Measurements from ENCODE around the gene EPB41L4B. TPM values are rescaled to one million over a fixed set of nuclear protein-coding genes. Genes with fewer than 3 reads are reported as not detected.
A peak's percentile ranks its signal among the peaks of the same experiment; 100 is the strongest.

Gene EPB41L4B
- total RNA-seq, 1 donor from 2014 or later, result 4.7 TPM

GRCh38 chr9:109248133-109248581, 72.7 kb downstream of the EPB41L4B start:
- H3K27ac ChIP-seq, result no peak overlapping the region
- no peaks in the 10 kb centered on the region for H3K4me1 ChIP-seq
- intact Hi-C loops (cut with DNase I), result no loop called here

GRCh38 chr9:109247228-109247627, 73.6 kb downstream of the EPB41L4B start:
- Histone ChIP-seq H3K4me1 (no peaks in the 10 kb centered on the region), H3K4me3 (no peak overlapping the region), H3K9me3 (no peaks in the 10 kb centered on the region), H3K27me3 (no peaks in the 10 kb centered on the region), H3K36me3 (no peaks in the 10 kb centered on the region), H3K27ac (no peak overlapping the region)
- intact Hi-C loops (cut with DNase I), result no loop called here
- no peak for TF ChIP-seq POLR2A (IDR thresholded peaks at IDR 0.05)
- no peak for TF ChIP-seq CTCF (IDR thresholded peaks at IDR 0.05)
- TF ChIP-seq POLR2AphosphoS5 (IDR thresholded peaks at IDR 0.05; ENCODE audit: insufficient read depth in 1 of 2, low read depth in 1 of 2), result no peak
- peak in 1 of 2 donors; percentile 56 for DNase-seq (ENCODE audit: extremely low spot score in 2 of 2)

More at GRCh38 chr9:109248133-109248581, 72.7 kb downstream of the EPB41L4B start:
- Histone ChIP-seq H3K36me3 (no peaks in the 10 kb centered on the region), H3K9me3 (no peaks in the 10 kb centered on the region), H3K27me3 (no peaks in the 10 kb centered on the region), H3K4me3 (no peak overlapping the region)
- peak in 1 of 2 donors; percentile 78 for DNase-seq (ENCODE audit: extremely low spot score in 2 of 2)
- TF ChIP-seq CTCF (IDR thresholded peaks at IDR 0.05), result no peak
- TF ChIP-seq POLR2A (IDR thresholded peaks at IDR 0.05), result no peak
- no peak for TF ChIP-seq POLR2AphosphoS5 (IDR thresholded peaks at IDR 0.05; ENCODE audit: insufficient read depth in 1 of 2, low read depth in 1 of 2)

GRCh38 chr9:109246533-109246932, 74.3 kb downstream of the EPB41L4B start:
- Histone ChIP-seq H3K36me3 (no peaks in the 10 kb centered on the region), H3K4me3 (no peak overlapping the region), H3K9me3 (no peaks in the 10 kb centered on the region), H3K27ac (no peak overlapping the region), H3K4me1 (no peaks in the 10 kb centered on the region), H3K27me3 (no peaks in the 10 kb centered on the region)
- no peak for DNase-seq (ENCODE audit: extremely low spot score in 2 of 2)
- TF ChIP-seq CTCF (IDR thresholded peaks at IDR 0.05) (no peak), POLR2A (IDR thresholded peaks at IDR 0.05) (no peak), POLR2AphosphoS5 (IDR thresholded peaks at IDR 0.05; ENCODE audit: insufficient read depth in 1 of 2, low read depth in 1 of 2) (no peak)
- intact Hi-C loops (cut with DNase I), result no loop called here

GRCh38 chr9:109245310-109245897, 75.5 kb downstream of the EPB41L4B start:
- no peak overlapping the region for H3K27ac ChIP-seq
- no peak for TF ChIP-seq POLR2AphosphoS5 (IDR thresholded peaks at IDR 0.05; ENCODE audit: insufficient read depth in 1 of 2, low read depth in 1 of 2)
- no peak for TF ChIP-seq CTCF (IDR thresholded peaks at IDR 0.05)
- TF ChIP-seq POLR2A (IDR thresholded peaks at IDR 0.05), result peak in 1 of 2 donors; percentile 10
- no peaks in the 10 kb centered on the region for H3K27me3 ChIP-seq
- H3K9me3 ChIP-seq, result no peaks in the 10 kb centered on the region
- no peak for DNase-seq (ENCODE audit: extremely low spot score in 2 of 2)
- H3K4me3 ChIP-seq, result no peak overlapping the region
- H3K36me3 ChIP-seq, result no peaks in the 10 kb centered on the region
- no peaks in the 10 kb centered on the region for H3K4me1 ChIP-seq
- intact Hi-C loops (cut with DNase I), result no loop called here
